ENCODE data around the gene KANSL1. TPM values are rescaled to one million over a fixed set of nuclear protein-coding genes. Genes with fewer than 3 reads are reported as not detected.

Gene KANSL1
- total RNA-seq, 1 donor from 2014 or later = 78.5 TPM

DNA sequence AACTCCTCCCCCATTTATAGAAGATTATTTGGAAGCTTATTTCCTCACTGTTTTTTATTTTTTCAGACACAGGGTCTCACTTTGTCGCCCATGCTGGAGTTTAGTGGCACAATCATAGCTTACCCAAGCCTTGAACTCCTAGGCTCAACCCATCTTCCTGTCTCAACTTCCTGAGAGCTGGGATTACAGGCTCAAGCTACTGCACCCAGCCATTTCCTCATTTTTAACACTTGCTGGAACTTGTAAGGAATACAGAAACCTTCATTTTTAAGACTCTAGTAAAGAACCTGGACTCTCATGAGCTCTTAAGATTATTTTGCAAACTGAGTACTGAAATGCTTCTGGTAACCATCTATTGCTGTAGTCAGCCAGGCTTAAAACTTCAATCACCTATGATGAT lies 29.9 kb downstream of the KANSL1 start:
- no peaks in the 10 kb centered on the region for H3K9me3 ChIP-seq
- no peaks in the 10 kb centered on the region for H3K27me3 ChIP-seq (ENCODE audit: low read depth)
- TF ChIP-seq, protein P1, sequence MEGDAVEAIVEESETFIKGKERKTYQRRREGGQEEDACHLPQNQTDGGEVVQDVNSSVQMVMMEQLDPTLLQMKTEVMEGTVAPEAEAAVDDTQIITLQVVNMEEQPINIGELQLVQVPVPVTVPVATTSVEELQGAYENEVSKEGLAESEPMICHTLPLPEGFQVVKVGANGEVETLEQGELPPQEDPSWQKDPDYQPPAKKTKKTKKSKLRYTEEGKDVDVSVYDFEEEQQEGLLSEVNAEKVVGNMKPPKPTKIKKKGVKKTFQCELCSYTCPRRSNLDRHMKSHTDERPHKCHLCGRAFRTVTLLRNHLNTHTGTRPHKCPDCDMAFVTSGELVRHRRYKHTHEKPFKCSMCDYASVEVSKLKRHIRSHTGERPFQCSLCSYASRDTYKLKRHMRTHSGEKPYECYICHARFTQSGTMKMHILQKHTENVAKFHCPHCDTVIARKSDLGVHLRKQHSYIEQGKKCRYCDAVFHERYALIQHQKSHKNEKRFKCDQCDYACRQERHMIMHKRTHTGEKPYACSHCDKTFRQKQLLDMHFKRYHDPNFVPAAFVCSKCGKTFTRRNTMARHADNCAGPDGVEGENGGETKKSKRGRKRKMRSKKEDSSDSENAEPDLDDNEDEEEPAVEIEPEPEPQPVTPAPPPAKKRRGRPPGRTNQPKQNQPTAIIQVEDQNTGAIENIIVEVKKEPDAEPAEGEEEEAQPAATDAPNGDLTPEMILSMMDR (IDR thresholded peaks at IDR 0.05) = no peak
- no peaks in the 10 kb centered on the region for H3K36me3 ChIP-seq
- no peak overlapping the region for H3K27ac ChIP-seq
- peaks cover 85% of the 10 kb centered on the region for H3K4me1 ChIP-seq
- peak in 1 of 2 donors; percentile 33 for ATAC-seq
- DNase-seq = no peak
- intact Hi-C loops (cut with DNase I) = no loop called here
- no peak overlapping the region for H3K4me3 ChIP-seq

DNA sequence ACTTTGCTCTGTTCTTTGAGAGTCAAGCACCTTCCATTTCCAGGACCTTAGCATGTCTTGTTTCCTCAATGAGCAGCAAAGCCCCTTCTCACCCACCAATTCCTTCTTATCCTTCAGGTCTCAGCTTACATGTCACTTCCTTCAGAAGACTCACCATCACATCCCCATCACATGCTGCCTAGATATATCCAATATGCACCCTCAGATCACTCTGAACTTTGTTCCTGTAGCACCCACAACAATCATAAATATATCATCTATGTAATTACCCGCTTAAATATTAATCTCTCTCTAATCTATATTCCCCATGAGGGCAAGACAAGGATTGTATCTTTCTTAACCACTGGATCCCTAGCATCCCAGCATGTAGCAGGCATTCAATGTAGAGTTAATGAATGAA lies 30.4 kb downstream of the KANSL1 start:
- no peaks in the 10 kb centered on the region for H3K36me3 ChIP-seq
- peaks cover 85% of the 10 kb centered on the region for H3K4me1 ChIP-seq
- intact Hi-C loops (cut with DNase I) = no loop called here
- H3K27ac ChIP-seq = no peak overlapping the region
- no peaks in the 10 kb centered on the region for H3K27me3 ChIP-seq (ENCODE audit: low read depth)
- DNase-seq (no peak), ATAC-seq (no peak)
- H3K4me3 ChIP-seq = no peak overlapping the region
- TF ChIP-seq, protein P1 (IDR thresholded peaks at IDR 0.05) = no peak
- no peaks in the 10 kb centered on the region for H3K9me3 ChIP-seq

GRCh38 chr17:46160169-46160568 lies 33.1 kb downstream of the KANSL1 start:
- ATAC-seq (no peak), DNase-seq (no peak)
- TF ChIP-seq, protein P1 (IDR thresholded peaks at IDR 0.05) = no peak
- Histone ChIP-seq H3K9me3 (no peaks in the 10 kb centered on the region), H3K4me3 (no peak overlapping the region), H3K27me3 (ENCODE audit: low read depth) (no peaks in the 10 kb centered on the region), H3K4me1 (peaks cover 85% of the 10 kb centered on the region), H3K36me3 (no peaks in the 10 kb centered on the region), H3K27ac (no peak overlapping the region)
- intact Hi-C loops (cut with DNase I) = no loop called here

- Histone ChIP-seq H3K27me3 (ENCODE audit: low read depth) (no peaks in the 10 kb centered on the region), H3K4me3 (no peak overlapping the region), H3K27ac (no peak overlapping the region), H3K9me3 (no peaks in the 10 kb centered on the region), H3K4me1 (peaks cover 85% of the 10 kb centered on the region), H3K36me3 (no peaks in the 10 kb centered on the region)
- TF ChIP-seq, protein P1 (IDR thresholded peaks at IDR 0.05) = no peak
- DNase-seq = no peak
- ATAC-seq = peak in 1 of 2 donors; percentile 35
- intact Hi-C loops (cut with DNase I) = no loop called here
Observed at GRCh38 chr17:46159686-46160085, 33.5 kb downstream of the KANSL1 start.

- H3K27me3 ChIP-seq (ENCODE audit: low read depth) = no peaks in the 10 kb centered on the region
- H3K9me3 ChIP-seq = no peaks in the 10 kb centered on the region
- TF ChIP-seq, protein P1 (IDR thresholded peaks at IDR 0.05) = no peak
- no peak overlapping the region for H3K4me3 ChIP-seq
- no peaks in the 10 kb centered on the region for H3K36me3 ChIP-seq
- ATAC-seq = peak in 1 of 2 donors; percentile 20
- no peak for DNase-seq
- peaks cover 85% of the 10 kb centered on the region for H3K4me1 ChIP-seq
- intact Hi-C loops (cut with DNase I) = no loop called here
- no peak overlapping the region for H3K27ac ChIP-seq
Observed at GRCh38 chr17:46158323-46159296, 34.6 kb downstream of the KANSL1 start.
